ENCODE data around the gene KRTAP10-2.

The KRTAP10-2 gene

DNA sequence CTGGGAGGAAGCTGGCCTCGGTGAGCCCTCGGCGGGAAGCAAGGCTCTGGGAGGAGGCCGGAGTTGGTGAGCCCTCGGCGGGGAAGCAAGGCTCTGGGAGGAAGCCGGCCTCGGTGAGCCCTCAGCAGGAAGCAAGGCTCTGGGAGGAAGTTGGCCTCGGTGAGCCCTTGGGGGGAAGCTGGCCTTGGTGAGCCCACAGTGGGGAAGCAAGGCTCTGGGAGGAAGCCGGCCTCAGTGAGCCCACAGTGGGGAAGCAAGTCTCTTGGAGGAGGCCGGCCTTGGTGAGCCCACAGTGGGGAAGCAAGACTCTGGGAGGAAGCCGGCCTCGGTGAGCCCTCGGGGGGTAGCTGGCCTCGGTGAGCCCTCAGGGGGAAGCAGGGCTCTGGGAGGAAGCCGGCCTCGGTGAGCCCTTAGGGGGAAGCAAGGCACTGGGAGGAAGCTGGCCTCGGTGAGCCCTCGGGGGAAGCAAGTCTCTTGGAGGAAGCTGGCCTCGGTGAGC is 47.4 kb downstream of the KRTAP10-2 start:
- in situ Hi-C loops (cut with MboI; ENCODE audit: low sequenced_read_pairs) = loop anchor here (25.0 kb wide), 1 partner anchor 433 kb away; the partner anchor contains the start of gene SLX9

DNA sequence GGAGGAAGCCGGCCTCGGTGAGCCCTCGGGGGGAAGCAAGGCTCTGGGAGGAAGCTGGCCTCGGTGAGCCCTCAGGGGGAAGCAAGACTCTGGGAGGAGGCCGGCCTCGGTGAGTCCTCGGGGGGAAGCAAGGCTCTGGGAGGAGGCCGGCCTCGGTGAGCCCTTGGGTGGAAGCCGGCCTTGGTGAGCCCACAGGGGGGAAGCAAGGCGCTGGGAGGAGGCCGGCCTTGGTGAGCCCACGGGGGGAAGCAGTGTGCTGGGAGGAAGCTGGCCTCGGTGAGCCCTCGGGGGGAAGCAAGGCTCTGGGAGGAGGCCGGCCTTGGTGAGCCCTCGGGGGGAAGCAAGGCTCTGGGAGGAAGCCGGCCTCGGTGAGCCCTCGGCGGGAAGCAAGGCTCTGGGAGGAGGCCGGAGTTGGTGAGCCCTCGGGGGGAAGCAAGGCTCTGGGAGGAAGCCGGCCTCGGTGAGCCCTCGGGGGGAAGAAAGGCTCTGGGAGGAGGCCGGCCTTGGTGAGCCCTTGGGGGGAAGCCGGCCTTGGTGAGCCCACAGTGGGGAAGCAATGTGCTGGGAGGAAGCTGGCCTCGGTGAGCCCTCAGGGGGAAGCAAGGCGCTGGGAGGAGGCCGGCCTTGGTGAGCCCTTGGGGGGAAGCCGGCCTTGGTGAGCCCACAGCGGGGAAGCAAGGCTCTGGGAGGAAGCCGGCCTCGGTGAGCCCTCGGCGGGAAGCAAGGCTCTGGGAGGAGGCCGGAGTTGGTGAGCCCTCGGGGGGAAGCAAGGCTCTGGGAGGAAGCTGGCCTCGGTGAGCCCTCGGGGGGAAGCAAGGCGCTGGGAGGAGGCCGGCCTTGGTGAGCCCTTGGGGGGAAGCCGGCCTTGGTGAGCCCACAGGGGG is 48.1 kb downstream of the KRTAP10-2 start:
- in situ Hi-C loops (cut with MboI; ENCODE audit: low sequenced_read_pairs) = loop anchor here (25.0 kb wide), 1 partner anchor 434 kb away; the partner anchor contains the start of gene SLX9

DNA sequence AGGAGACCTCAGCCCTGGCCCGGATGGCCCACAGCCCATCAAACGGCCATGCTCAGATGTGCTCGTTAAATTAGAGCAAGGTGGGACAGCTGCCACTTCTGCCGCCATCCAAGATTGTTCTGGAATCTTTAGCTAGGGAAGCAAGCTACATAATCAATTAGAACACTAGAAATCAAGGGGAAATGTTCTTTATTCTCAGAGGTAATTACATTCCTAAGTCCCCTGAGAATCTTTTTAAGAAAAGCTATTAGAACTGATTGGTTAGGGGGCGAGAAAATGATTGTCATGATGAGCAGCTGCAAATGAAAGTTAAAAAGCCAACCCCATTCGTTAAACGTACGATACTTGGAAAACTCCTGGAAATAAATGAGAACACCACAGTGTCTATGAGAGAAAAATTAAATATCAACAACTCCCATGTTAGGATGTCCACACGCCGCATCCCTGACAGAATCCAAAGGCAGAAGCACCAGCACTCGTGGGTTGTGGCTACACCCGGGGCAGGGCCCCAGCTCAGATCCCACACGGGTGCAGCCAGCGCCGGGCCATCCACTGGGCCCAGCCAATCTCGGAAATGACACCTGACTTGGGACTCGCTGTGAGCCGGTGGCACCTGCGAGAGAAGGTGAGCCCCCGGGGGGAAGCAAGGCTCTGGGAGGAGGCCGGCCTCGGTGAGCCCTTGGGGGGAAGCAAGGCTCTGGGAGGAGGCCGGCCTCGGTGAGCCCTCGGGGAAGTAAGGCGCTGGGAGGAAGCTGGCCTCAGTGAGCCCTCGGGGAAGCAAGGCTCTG is 48.9 kb downstream of the KRTAP10-2 start:
- in situ Hi-C loops (cut with MboI; ENCODE audit: low sequenced_read_pairs) = loop anchor here (25.0 kb wide), 1 partner anchor 435 kb away; the partner anchor contains the start of gene SLX9
